ENCODE measurements around the gene CCDC184. TPM values are rescaled to one million over a fixed set of nuclear protein-coding genes. Genes with fewer than 3 reads are reported as not detected.
"Not testable (repeated sequence)": the region's sequence is repeated elsewhere in the genome, so short reads cannot be mapped to it uniquely, and the experiment has no call there.

CCDC184 gene
- total and polyA plus RNA-seq, 7 experiments from 2014 or later, result 0.21 to 3.8 (median 0.22) TPM; not detected in 2

GRCh38 chr12:48201516-48201915 lies 18.1 kb downstream of the CCDC184 start:
- no peak overlapping the region for H3K4me3 ChIP-seq (ENCODE audit: low read length)
- Mint-ChIP-seq H3K4me3 (peak overlapping the region in 7 of 10 donors; percentile 26 to 92 (median 83)), H3K4me1 (peaks cover 30 to 61% (median 53%) of the 10 kb centered on the region in 7 donors), H3K36me3 (peaks cover 24 to 60% (median 50%) of the 10 kb centered on the region in 5 donors), H3K27me3 (no peaks in the 10 kb centered on the region), H3K9me3 (peaks cover 11 to 57% (median 37%) of the 10 kb centered on the region in 11 donors), H3K27ac (peak overlapping the region in 8 of 9 donors; percentile 80 to 98 (median 95))
- ChIA-PET POLR2A (interaction anchor here (0.6 to 4.6 kb wide), 3 partner anchors 44 to 390 kb away, joined by 3 to 31 read pairs (median 6); partner anchors contain the start of genes ASB8 and ZNF641), CTCF (interaction anchor here (0.8 to 4.7 kb wide), 2 partner anchors 13 to 548 kb away, joined by 3 to 32 read pairs; no protein-coding TSS in a partner anchor)
- peaks cover 0 to 32% (median 4%) of the 10 kb centered on the region in 3 experiments for H3K9me3 ChIP-seq (ENCODE audit: control insufficient read depth in 2 of 3, low read length in 3 of 3)
- H3K4me1 ChIP-seq (ENCODE audit: control insufficient read depth in 2 of 2, insufficient read depth in 2 of 2, low read length in 2 of 2), result peaks cover 28% of the 10 kb centered on the region in 2 donors
- ATAC-seq (no peak), DNase-seq (no peak)
- no peak overlapping the region for H3K27ac ChIP-seq (ENCODE audit: low read depth, low read length)
- intact Hi-C loops (cut with micrococcal nuclease), result no loop called here
- H3K27me3 ChIP-seq (ENCODE audit: control insufficient read depth in 2 of 2, insufficient read depth in 2 of 2, low read length in 2 of 2), result no peaks in the 10 kb centered on the region
- H3K36me3 ChIP-seq (ENCODE audit: control insufficient read depth in 2 of 3, insufficient read depth in 3 of 3, low read length in 3 of 3), result peaks cover 0 to 18% (median 10%) of the 10 kb centered on the region in 3 experiments

- H3K27me3 Mint-ChIP-seq, result no peaks in the 10 kb centered on the region
- intact Hi-C loops (cut with micrococcal nuclease), result no loop called here
- peaks cover 27 to 68% (median 53%) of the 10 kb centered on the region in 5 donors for H3K36me3 Mint-ChIP-seq
- DNase-seq (no peak), ATAC-seq (no peak)
- H3K4me1 Mint-ChIP-seq, result peaks cover 26 to 54% (median 48%) of the 10 kb centered on the region in 7 donors
- peak overlapping the region in 5 of 9 donors; percentile 28 to 95 (median 59) for H3K27ac Mint-ChIP-seq
- no peak overlapping the region for H3K4me3 ChIP-seq (ENCODE audit: low read length)
- H3K4me1 ChIP-seq (ENCODE audit: control insufficient read depth in 2 of 2, insufficient read depth in 2 of 2, low read length in 2 of 2), result peaks cover 24 to 28% of the 10 kb centered on the region in 2 donors
- H3K4me3 Mint-ChIP-seq, result peak overlapping the region in 3 of 10 donors; percentile 43 to 92 (median 89)
- H3K27ac ChIP-seq (ENCODE audit: low read depth, low read length), result no peak overlapping the region
- ChIA-PET POLR2A (no interaction called here), CTCF (interaction anchor here (0.6 kb wide), 1 partner anchor 203 kb away, joined by 3 read pairs; no protein-coding TSS in a partner anchor)
- no peaks in the 10 kb centered on the region for H3K27me3 ChIP-seq (ENCODE audit: control insufficient read depth in 2 of 2, insufficient read depth in 2 of 2, low read length in 2 of 2)
- peaks cover 0 to 18% (median 10%) of the 10 kb centered on the region in 3 experiments for H3K36me3 ChIP-seq (ENCODE audit: control insufficient read depth in 2 of 3, insufficient read depth in 3 of 3, low read length in 3 of 3)
- H3K9me3 ChIP-seq (ENCODE audit: control insufficient read depth in 2 of 3, low read length in 3 of 3), result peaks cover 0 to 45% (median 8%) of the 10 kb centered on the region in 3 experiments
- peaks cover 11 to 69% (median 48%) of the 10 kb centered on the region in 11 donors for H3K9me3 Mint-ChIP-seq
These were observed 19.3 kb downstream of the CCDC184 start for GRCh38 chr12:48202766-48203165.

GRCh38 chr12:48203192-48203591 lies 19.7 kb downstream of the CCDC184 start, which contains the start of gene OR10AD1:
Gene OR10AD1 (minus strand): TSS chr12:48203292. CDS start chr12:48203292, 0 bp downstream.
- peak within 1 kb of the TSS in 8 of 9 donors; percentile 28 to 96 (median 88) for H3K27ac Mint-ChIP-seq
- POLR2A ChIA-PET, result interaction anchor here (0.9 kb wide), 1 partner anchor 46 kb away, joined by 3 read pairs; the partner anchor contains the start of gene ASB8
- peak within 1 kb of the TSS in 5 of 10 donors; percentile 11 to 92 (median 43) for H3K4me3 Mint-ChIP-seq
- Histone ChIP-seq H3K4me1 (ENCODE audit: control insufficient read depth in 2 of 2, insufficient read depth in 2 of 2, low read length in 2 of 2) (peaks cover 24 to 28% of the 10 kb centered on the region in 2 donors), H3K9me3 (ENCODE audit: control insufficient read depth in 2 of 3, low read length in 3 of 3) (peaks cover 0 to 49% (median 8%) of the 10 kb centered on the region in 3 experiments), H3K27ac (ENCODE audit: low read depth, low read length) (no peak within 1 kb of the TSS), H3K27me3 (ENCODE audit: control insufficient read depth in 2 of 2, insufficient read depth in 2 of 2, low read length in 2 of 2) (no peaks in the 10 kb centered on the region), H3K4me3 (ENCODE audit: low read length) (no peak within 1 kb of the TSS), H3K36me3 (ENCODE audit: control insufficient read depth in 2 of 3, insufficient read depth in 3 of 3, low read length in 3 of 3) (peaks cover 0 to 15% (median 10%) of the 10 kb centered on the region in 3 experiments)
- peaks cover 11 to 74% (median 52%) of the 10 kb centered on the region in 11 donors for H3K9me3 Mint-ChIP-seq
- DNase-seq, result no peak
- peaks cover 27 to 69% (median 53%) of the 10 kb centered on the region in 5 donors for H3K36me3 Mint-ChIP-seq
- peaks cover 26 to 54% (median 48%) of the 10 kb centered on the region in 7 donors for H3K4me1 Mint-ChIP-seq
- no peak for ATAC-seq
- H3K27me3 Mint-ChIP-seq, result no peaks in the 10 kb centered on the region
- intact Hi-C loops (cut with micrococcal nuclease), result no loop called here
- CTCF ChIA-PET, result interaction anchor here (0.6 kb wide), 1 partner anchor 145 kb away, joined by 4 read pairs; no protein-coding TSS in a partner anchor

- H3K4me3 Mint-ChIP-seq; H3K27ac Mint-ChIP-seq; H3K4me1 ChIP-seq (ENCODE audit: control insufficient read depth in 2 of 2, insufficient read depth in 2 of 2, low read length in 2 of 2); ATAC-seq; POLR2A ChIA-PET; H3K4me3 ChIP-seq (ENCODE audit: low read length); DNase-seq; intact Hi-C loops (cut with micrococcal nuclease); H3K27ac ChIP-seq (ENCODE audit: low read depth, low read length); H3K27me3 ChIP-seq (ENCODE audit: control insufficient read depth in 2 of 2, insufficient read depth in 2 of 2, low read length in 2 of 2); H3K36me3 ChIP-seq (ENCODE audit: control insufficient read depth in 2 of 3, insufficient read depth in 3 of 3, low read length in 3 of 3); CTCF ChIA-PET: not testable (repeated sequence)
- H3K9me3 ChIP-seq (ENCODE audit: control insufficient read depth in 2 of 3, low read length in 3 of 3), result peaks cover 0 to 36% (median 5%) of the 10 kb centered on the region in 3 experiments
- H3K9me3 Mint-ChIP-seq, result peaks cover 3 to 54% (median 37%) of the 10 kb centered on the region in 11 donors
- H3K27me3 Mint-ChIP-seq, result peaks cover 3 to 27% (median 16%) of the 10 kb centered on the region in 5 donors
- peaks cover 5 to 24% (median 17%) of the 10 kb centered on the region in 7 donors for H3K4me1 Mint-ChIP-seq
- H3K36me3 Mint-ChIP-seq, result peaks cover 14 to 29% (median 17%) of the 10 kb centered on the region in 5 donors
These were observed 26.1 kb downstream of the CCDC184 start for GRCh38 chr12:48209495-48209894.

- Mint-ChIP-seq H3K27ac (no peak overlapping the region), H3K9me3 (peaks cover 0 to 5% (median 0%) of the 10 kb centered on the region in 11 donors)
These were observed 33.3 kb downstream of the CCDC184 start for GRCh38 chr12:48216785-48217184.

GRCh38 chr12:48219631-48220030 lies 36.2 kb downstream of the CCDC184 start:
- peaks cover 0 to 14% (median 10%) of the 10 kb centered on the region in 5 donors for H3K27me3 Mint-ChIP-seq
- Histone ChIP-seq H3K4me3 (ENCODE audit: low read length) (no peak overlapping the region), H3K9me3 (ENCODE audit: control insufficient read depth in 2 of 3, low read length in 3 of 3) (no peaks in the 10 kb centered on the region), H3K4me1 (ENCODE audit: control insufficient read depth in 2 of 2, insufficient read depth in 2 of 2, low read length in 2 of 2) (no peaks in the 10 kb centered on the region), H3K36me3 (ENCODE audit: control insufficient read depth in 2 of 3, insufficient read depth in 3 of 3, low read length in 3 of 3) (no peaks in the 10 kb centered on the region), H3K27ac (ENCODE audit: low read depth, low read length) (no peak overlapping the region), H3K27me3 (ENCODE audit: control insufficient read depth in 2 of 2, insufficient read depth in 2 of 2, low read length in 2 of 2) (no peaks in the 10 kb centered on the region)
- POLR2A ChIA-PET, result interaction anchor here (0.6 kb wide), 1 partner anchor 525 kb away, joined by 3 read pairs; no protein-coding TSS in a partner anchor
- H3K36me3 Mint-ChIP-seq, result no peaks in the 10 kb centered on the region
- ATAC-seq, result no peak
- H3K4me1 Mint-ChIP-seq, result peaks cover 0 to 14% (median 7%) of the 10 kb centered on the region in 7 donors
- H3K9me3 Mint-ChIP-seq, result peaks cover 0 to 3% (median 0%) of the 10 kb centered on the region in 11 donors
- DNase-seq, result no peak
- H3K4me3 Mint-ChIP-seq, result no peak overlapping the region
- H3K27ac Mint-ChIP-seq, result no peak overlapping the region
- intact Hi-C loops (cut with micrococcal nuclease), result no loop called here
- CTCF ChIA-PET, result no interaction called here

More at GRCh38 chr12:48216785-48217184, 33.3 kb downstream of the CCDC184 start:
- no peak overlapping the region for H3K27ac ChIP-seq (ENCODE audit: low read depth, low read length)
- H3K4me1 ChIP-seq (ENCODE audit: control insufficient read depth in 2 of 2, insufficient read depth in 2 of 2, low read length in 2 of 2), result no peaks in the 10 kb centered on the region
- H3K4me3 ChIP-seq (ENCODE audit: low read length), result no peak overlapping the region
- no peaks in the 10 kb centered on the region for H3K36me3 ChIP-seq (ENCODE audit: control insufficient read depth in 2 of 3, insufficient read depth in 3 of 3, low read length in 3 of 3)
- H3K4me1 Mint-ChIP-seq, result peaks cover 5 to 22% (median 13%) of the 10 kb centered on the region in 7 donors
- H3K4me3 Mint-ChIP-seq, result no peak overlapping the region
- H3K36me3 Mint-ChIP-seq, result peaks cover 0 to 7% (median 0%) of the 10 kb centered on the region in 5 donors
- no peaks in the 10 kb centered on the region for H3K9me3 ChIP-seq (ENCODE audit: control insufficient read depth in 2 of 3, low read length in 3 of 3)
- intact Hi-C loops (cut with micrococcal nuclease), result no loop called here
- ATAC-seq (peak; percentile 10), DNase-seq (no peak)
- H3K27me3 Mint-ChIP-seq, result peaks cover 3 to 25% (median 18%) of the 10 kb centered on the region in 5 donors
- ChIA-PET POLR2A (no interaction called here), CTCF (no interaction called here)
- H3K27me3 ChIP-seq (ENCODE audit: control insufficient read depth in 2 of 2, insufficient read depth in 2 of 2, low read length in 2 of 2), result no peaks in the 10 kb centered on the region
